ENCODE measurements around the gene ZSCAN22.
"Not testable (repeated sequence)": the region's sequence is repeated elsewhere in the genome, so short reads cannot be mapped to it uniquely, and the experiment has no call there.

The ZSCAN22 gene

GRCh38 chr19:58319241-58319640 is 7.6 kb upstream of the ZSCAN22 start:
- DNase-seq = no peak

GRCh38 chr19:58325311-58326022 is 1.3 kb upstream of the ZSCAN22 start:
- no peak for DNase-seq

GRCh38 chr19:58326501-58326913 is 287 bp upstream of the ZSCAN22 start:
- no peak for DNase-seq

GRCh38 chr19:58328999-58329398 is 2.2 kb downstream of the ZSCAN22 start:
- peak; percentile 43 for DNase-seq

GRCh38 chr19:58330458-58330857 is 3.7 kb downstream of the ZSCAN22 start:
- no peak for DNase-seq

- DNase-seq = no peak
Observed at GRCh38 chr19:58332697-58333096, 5.9 kb downstream of the ZSCAN22 start.

- no peak for DNase-seq
Observed at GRCh38 chr19:58334691-58335249, 8.0 kb downstream of the ZSCAN22 start.

GRCh38 chr19:58335630-58336029 is 8.8 kb downstream of the ZSCAN22 start:
- DNase-seq = no peak

- no peak for DNase-seq
Observed at GRCh38 chr19:58336216-58336615, 9.4 kb downstream of the ZSCAN22 start.

- DNase-seq = no peak
Observed at GRCh38 chr19:58336820-58337219, 10.0 kb downstream of the ZSCAN22 start.

GRCh38 chr19:58338336-58338735 is 11.5 kb downstream of the ZSCAN22 start:
- DNase-seq = no peak

- no peak for DNase-seq
Observed at GRCh38 chr19:58338825-58339558, 12.2 kb downstream of the ZSCAN22 start.

GRCh38 chr19:58345558-58345957 is 18.8 kb downstream of the ZSCAN22 start:
- DNase-seq = no peak

GRCh38 chr19:58346961-58347929 is 20.5 kb downstream of the ZSCAN22 start:
- DNase-seq = peak; percentile 69

GRCh38 chr19:58348080-58348479 is 21.3 kb downstream of the ZSCAN22 start:
- not testable (repeated sequence) for DNase-seq

- no peak for DNase-seq
Observed at GRCh38 chr19:58349590-58349989, 22.8 kb downstream of the ZSCAN22 start.

- no peak for DNase-seq
Observed at GRCh38 chr19:58350001-58350861, 23.4 kb downstream of the ZSCAN22 start.

GRCh38 chr19:58350871-58351557 is 24.2 kb downstream of the ZSCAN22 start:
- no peak for DNase-seq

GRCh38 chr19:58351558-58351878 is 24.7 kb downstream of the ZSCAN22 start:
- DNase-seq = no peak

GRCh38 chr19:58351990-58352755 is 25.4 kb downstream of the ZSCAN22 start:
- no peak for DNase-seq

Measured in GDM1 (cell line).